Calu3 (cell line): ENCODE results near the gene MTG1. TPM values are rescaled to one million over a fixed set of nuclear protein-coding genes. Genes with fewer than 3 reads are reported as not detected.

Source experiments
- BruUV-seq: library from RNA; stranded (reverse); fragments of 400-500 nt; replicated peaks from 2 replicates; lab custom pipeline; 2021; lab: Mats Ljungman, UMichigan
- CTCF ChIA-PET: fragments of 300-600 bp; sonication (Branson Sonifier 250); formaldehyde crosslinking; loops from one replicate; lab custom pipeline; 2022; ENCODE audit warnings: antibody characterized with exemption; lab: Charles Lee
- DNase-seq: peaks from one replicate; pipeline ENCODE4 v3.0.0; 2022
- H3K27ac Mint-ChIP-seq: one replicate; pipeline ENCODE4 v1.8.0; 2022; ENCODE audit warnings: mixed read lengths; ENCODE audit not compliant: unreplicated experiment
- H3K27me3 Mint-ChIP-seq: one replicate; pipeline ENCODE4 v1.8.0; 2022; ENCODE audit warnings: mixed read lengths; ENCODE audit not compliant: unreplicated experiment
- H3K36me3 Mint-ChIP-seq: one replicate; pipeline ENCODE4 v1.8.0; 2022; ENCODE audit warnings: mild to moderate bottlenecking, moderate library complexity, mixed read lengths; ENCODE audit not compliant: insufficient read depth, unreplicated experiment
- H3K4me1 Mint-ChIP-seq: one replicate; pipeline ENCODE4 v1.8.0; 2022; ENCODE audit warnings: mild to moderate bottlenecking, low read depth, mixed read lengths; ENCODE audit not compliant: unreplicated experiment
- H3K4me3 Mint-ChIP-seq: one replicate; pipeline ENCODE4 v1.8.0; 2022; ENCODE audit warnings: mild to moderate bottlenecking, low read depth, moderate library complexity, mixed read lengths; ENCODE audit not compliant: unreplicated experiment
- H3K9me3 Mint-ChIP-seq: one replicate; pipeline ENCODE4 v1.8.0; 2022; ENCODE audit warnings: low read depth, mixed read lengths; ENCODE audit not compliant: unreplicated experiment
- CTCF ChIP-seq: fragments of 200-600 bp; IDR thresholded peaks from one replicate; pipeline ENCODE4 v1.8.0; 2022; ENCODE audit warnings: antibody characterized with exemption; ENCODE audit not compliant: unreplicated experiment
- intact Hi-C: fragments of 100-400 bp; cut with micrococcal nuclease; formaldehyde crosslinking; loops from one replicate; pipeline ENCODE4 v1.10.0; 2022; ENCODE audit not compliant: unreplicated experiment
- total RNA-seq: library from RNA; stranded (reverse); gene quantifications from 2 replicates; pipeline ENCODE4 v1.2.3, GENCODE V29; 2022

Gene MTG1
- total RNA-seq, 1 experiment from 2014 or later = 39.5 TPM

GRCh38 chr10:133458021-133458709, 64.2 kb downstream of the MTG1 start:
- intact Hi-C loops = no loop called here
- Mint-ChIP-seq H3K9me3 (peaks cover 6% of the 10 kb centered on the region), H3K4me1 (no peaks in the 10 kb centered on the region), H3K27ac (no peak overlapping the region), H3K4me3 (no peak overlapping the region), H3K36me3 (peaks cover 9% of the 10 kb centered on the region), H3K27me3 (no peaks in the 10 kb centered on the region)
- no TSS peak for BruUV-seq
- TF ChIP-seq CTCF = no peak
- CTCF ChIA-PET = no interaction called here
- no peak for DNase-seq

GRCh38 chr10:133458710-133459453, 64.9 kb downstream of the MTG1 start:
- no TSS peak for BruUV-seq
- Mint-ChIP-seq H3K27ac (no peak overlapping the region), H3K4me1 (no peaks in the 10 kb centered on the region), H3K9me3 (peaks cover 5% of the 10 kb centered on the region), H3K4me3 (no peak overlapping the region), H3K27me3 (no peaks in the 10 kb centered on the region), H3K36me3 (peaks cover 9% of the 10 kb centered on the region)
- CTCF ChIA-PET = no interaction called here
- TF ChIP-seq CTCF = no peak
- DNase-seq = no peak
- intact Hi-C loops = no loop called here

GRCh38 chr10:133459454-133460207, 65.7 kb downstream of the MTG1 start:
- Mint-ChIP-seq H3K27ac (no peak overlapping the region), H3K9me3 (peaks cover 5% of the 10 kb centered on the region), H3K27me3 (no peaks in the 10 kb centered on the region), H3K4me3 (no peak overlapping the region), H3K4me1 (no peaks in the 10 kb centered on the region), H3K36me3 (peaks cover 4% of the 10 kb centered on the region)
- CTCF ChIA-PET = no interaction called here
- TF ChIP-seq CTCF = no peak
- no peak for DNase-seq
- intact Hi-C loops = no loop called here
- BruUV-seq = no TSS peak

- Mint-ChIP-seq H3K27ac (no peak overlapping the region), H3K4me1 (no peaks in the 10 kb centered on the region), H3K27me3 (no peaks in the 10 kb centered on the region), H3K36me3 (no peaks in the 10 kb centered on the region), H3K4me3 (no peak overlapping the region), H3K9me3 (peaks cover 5% of the 10 kb centered on the region)
- no peak for DNase-seq
- BruUV-seq = no TSS peak
- intact Hi-C loops = no loop called here
- no peak for TF ChIP-seq CTCF
- CTCF ChIA-PET = no interaction called here
Observed at GRCh38 chr10:133460208-133460769, 66.3 kb downstream of the MTG1 start.
